K562 (cell line): ENCODE measurements around the gene LMAN2. TPM values are rescaled to one million over a fixed set of nuclear protein-coding genes. Genes with fewer than 3 reads are reported as not detected.

Experiments used
- CEBPB ChIP-seq: fragments of 450-650 bp; IDR thresholded peaks from 2 replicates; pipeline ENCODE4 v1.6.1; 2016; ENCODE audit warnings: missing genetic modification characterization, missing compliant biosample characterization
- DNMT1 ChIP-seq: fragments of 450-650 bp; IDR thresholded peaks from 2 replicates; pipeline ENCODE4 v1.6.1; 2016; ENCODE audit warnings: antibody characterized with exemption, mild to moderate bottlenecking
- ELF1 ChIP-seq: fragments of 200-800 bp; sonication (Bioruptor generic); IDR thresholded peaks from 2 replicates; pipeline ENCODE4 v1.6.1; 2016; ENCODE audit warnings: missing genetic modification characterization, missing compliant biosample characterization
- KDM4B ChIP-seq, 2 experiments: fragments of 450-650 bp in 1 of 2; sonication (generic) in 1 of 2; IDR thresholded peaks; 2 replicates each; pipeline ENCODE4 v1.6.1; 2016 to 2017; ENCODE audit warnings: borderline replicate concordance in 2 of 2, antibody characterized with exemption in 1 of 2, low read depth in 1 of 2, mild to moderate bottlenecking in 1 of 2
- KHSRP ChIP-seq: fragments of 450-650 bp; IDR thresholded peaks from 2 replicates; pipeline ENCODE4 v1.6.1; 2017
- U2AF2 ChIP-seq: fragments of 200-400 bp; formaldehyde crosslinking; optimal IDR thresholded peaks from 2 replicates; pipeline ENCODE3; 2017; ENCODE audit warnings: low read depth, mild to moderate bottlenecking, low read length
- YY1 ChIP-seq, 3 experiments: IDR thresholded peaks; 2 replicates each; pipeline ENCODE4 v1.6.1; 2011; ENCODE audit warnings: low read length in 2 of 3, mild to moderate bottlenecking in 2 of 3, moderate library complexity in 2 of 3, borderline replicate concordance in 1 of 3, control low read depth in 1 of 3, low read depth in 1 of 3; ENCODE audit not compliant: insufficient read depth in 3 of 3, insufficient replicate concordance in 2 of 3, control insufficient read depth in 1 of 3, insufficient read length in 1 of 3; ENCODE audit errors: extremely low read depth in 1 of 3
- polyA plus RNA-seq, 8 experiments: library from polyadenylated mRNA; depleted of rRNA in 4 of 8; stranded (reverse) in 5 of 8; unstranded in 3 of 8; fragments of >200 nt; fragmentation: Nextera tagmentation in 2 of 8; fragmentation: Illumina TruSeq in 1 of 8; extraction: Ambion mirVana in 2 of 8; extraction: Trizol in 1 of 8; gene quantifications; 2 replicates each; pipeline versions ENCODE4 v1.2.1 to v1.2.3, GENCODE V29; 2011 to 2014; ENCODE audit warnings: inconsistent platforms in 1 of 8, missing spikeins in 1 of 8
- total RNA-seq, 7 experiments: library from RNA; depleted of rRNA in 6 of 7; stranded (reverse); fragments of >200 nt in 6 of 7; fragmentation: Illumina TruSeq in 2 of 7; extraction: Trizol in 2 of 7; gene quantifications; 2 replicates each; pipeline versions ENCODE4 v1.2.1 to v1.2.3, GENCODE V29; 2011 to 2021; ENCODE audit warnings: low replicate concordance in 1 of 7
- TF ChIP-seq, protein P1 (sequence below): fragments of 450-650 bp; IDR thresholded peaks from 2 replicates; pipeline ENCODE4 v1.7.0; 2016; ENCODE audit warnings: borderline replicate concordance
- TF ChIP-seq, protein P2 (sequence below), 2 experiments: fragments of 450-650 bp; IDR thresholded peaks; 2 replicates each; pipeline ENCODE4 v1.6.1; 2016; ENCODE audit warnings: mild to moderate bottlenecking in 2 of 2, borderline replicate concordance in 1 of 2, low read depth in 1 of 2, moderate library complexity in 1 of 2
- TF ChIP-seq, protein P3 (sequence below): fragments of 450-650 bp; formaldehyde crosslinking; IDR thresholded peaks from 2 replicates; pipeline ENCODE4 v1.4.0; 2022; ENCODE audit warnings: missing genetic modification characterization
- TF ChIP-seq, protein P4 (sequence below): fragments of 200-800 bp; sonication (Bioruptor generic); IDR thresholded peaks from 2 replicates; pipeline ENCODE4 v1.6.1; 2017; ENCODE audit warnings: missing genetic modification characterization, missing compliant biosample characterization

LMAN2 gene
- total and polyA plus RNA-seq, 9 of the 15 experiments (the other 6 are each of a cell fraction or from before 2014, with no cell fraction given), result 2.7 to 254 (median 136) TPM

DNA sequence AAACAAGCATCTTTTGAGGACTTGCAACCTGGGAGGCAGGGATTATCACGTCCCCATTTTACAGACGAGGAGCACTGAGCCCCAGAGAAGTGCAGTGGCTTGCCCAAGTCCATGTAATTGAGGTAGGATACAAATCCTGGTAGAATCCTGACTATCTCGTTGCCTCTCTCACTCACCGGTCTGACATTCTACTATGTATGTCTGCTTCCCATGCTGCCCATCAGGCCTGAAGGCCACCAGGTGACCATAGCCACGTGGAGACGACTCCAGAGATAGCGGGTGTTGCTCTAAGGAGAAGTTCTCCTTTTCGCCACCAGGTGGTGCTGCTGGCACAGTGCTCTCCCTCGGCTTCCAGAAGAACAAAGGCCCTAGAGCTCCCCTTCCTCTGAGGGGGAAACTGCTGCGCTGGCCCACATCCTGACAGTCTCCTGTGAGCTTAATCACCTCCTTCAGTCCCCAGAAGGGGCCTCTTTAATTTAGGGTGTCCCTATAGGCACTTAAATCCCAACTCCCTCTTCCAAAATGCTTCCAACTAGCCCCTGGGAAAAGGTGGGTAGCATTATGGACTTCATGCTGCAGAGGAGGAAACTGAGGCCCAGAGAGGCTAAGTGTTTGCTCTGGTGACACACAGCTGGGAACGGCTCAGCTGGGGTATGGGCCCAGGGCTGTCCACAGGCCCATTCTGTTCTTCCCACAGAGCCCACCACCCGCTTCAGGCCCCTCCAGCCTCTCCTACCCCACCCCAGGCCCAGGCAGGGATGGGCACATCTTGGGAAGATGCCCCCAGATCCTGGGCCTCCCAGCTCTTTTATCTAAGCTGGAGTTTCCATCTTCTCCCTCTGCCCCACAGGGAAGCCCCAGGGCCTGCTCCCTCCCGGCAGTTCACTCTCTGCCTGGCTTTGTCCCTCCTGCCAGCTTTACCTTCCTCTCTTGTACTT, 39.2 kb upstream of the LMAN2 start (continued):
- TF ChIP-seq, protein P1, sequence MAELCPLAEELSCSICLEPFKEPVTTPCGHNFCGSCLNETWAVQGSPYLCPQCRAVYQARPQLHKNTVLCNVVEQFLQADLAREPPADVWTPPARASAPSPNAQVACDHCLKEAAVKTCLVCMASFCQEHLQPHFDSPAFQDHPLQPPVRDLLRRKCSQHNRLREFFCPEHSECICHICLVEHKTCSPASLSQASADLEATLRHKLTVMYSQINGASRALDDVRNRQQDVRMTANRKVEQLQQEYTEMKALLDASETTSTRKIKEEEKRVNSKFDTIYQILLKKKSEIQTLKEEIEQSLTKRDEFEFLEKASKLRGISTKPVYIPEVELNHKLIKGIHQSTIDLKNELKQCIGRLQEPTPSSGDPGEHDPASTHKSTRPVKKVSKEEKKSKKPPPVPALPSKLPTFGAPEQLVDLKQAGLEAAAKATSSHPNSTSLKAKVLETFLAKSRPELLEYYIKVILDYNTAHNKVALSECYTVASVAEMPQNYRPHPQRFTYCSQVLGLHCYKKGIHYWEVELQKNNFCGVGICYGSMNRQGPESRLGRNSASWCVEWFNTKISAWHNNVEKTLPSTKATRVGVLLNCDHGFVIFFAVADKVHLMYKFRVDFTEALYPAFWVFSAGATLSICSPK, result no peak
- TF ChIP-seq U2AF2 (no peak), KDM4B (IDR thresholded peaks at IDR 0.05; ENCODE audit: borderline replicate concordance in 2 of 2, low read depth in 1 of 2) (no peak), CEBPB (tag) (no peak), KHSRP (no peak), DNMT1 (no peak), ELF1 (tag) (no peak), YY1 (IDR thresholded peaks at IDR 0.05; ENCODE audit: borderline replicate concordance in 1 of 3, control insufficient read depth in 1 of 3, extremely low read depth in 1 of 3, insufficient read depth in 3 of 3, insufficient read length in 1 of 3, insufficient replicate concordance in 2 of 3, low read depth in 1 of 3, low read length in 2 of 3) (peak in 1 of 3 experiments; percentile 42)
- TF ChIP-seq, protein P2, sequence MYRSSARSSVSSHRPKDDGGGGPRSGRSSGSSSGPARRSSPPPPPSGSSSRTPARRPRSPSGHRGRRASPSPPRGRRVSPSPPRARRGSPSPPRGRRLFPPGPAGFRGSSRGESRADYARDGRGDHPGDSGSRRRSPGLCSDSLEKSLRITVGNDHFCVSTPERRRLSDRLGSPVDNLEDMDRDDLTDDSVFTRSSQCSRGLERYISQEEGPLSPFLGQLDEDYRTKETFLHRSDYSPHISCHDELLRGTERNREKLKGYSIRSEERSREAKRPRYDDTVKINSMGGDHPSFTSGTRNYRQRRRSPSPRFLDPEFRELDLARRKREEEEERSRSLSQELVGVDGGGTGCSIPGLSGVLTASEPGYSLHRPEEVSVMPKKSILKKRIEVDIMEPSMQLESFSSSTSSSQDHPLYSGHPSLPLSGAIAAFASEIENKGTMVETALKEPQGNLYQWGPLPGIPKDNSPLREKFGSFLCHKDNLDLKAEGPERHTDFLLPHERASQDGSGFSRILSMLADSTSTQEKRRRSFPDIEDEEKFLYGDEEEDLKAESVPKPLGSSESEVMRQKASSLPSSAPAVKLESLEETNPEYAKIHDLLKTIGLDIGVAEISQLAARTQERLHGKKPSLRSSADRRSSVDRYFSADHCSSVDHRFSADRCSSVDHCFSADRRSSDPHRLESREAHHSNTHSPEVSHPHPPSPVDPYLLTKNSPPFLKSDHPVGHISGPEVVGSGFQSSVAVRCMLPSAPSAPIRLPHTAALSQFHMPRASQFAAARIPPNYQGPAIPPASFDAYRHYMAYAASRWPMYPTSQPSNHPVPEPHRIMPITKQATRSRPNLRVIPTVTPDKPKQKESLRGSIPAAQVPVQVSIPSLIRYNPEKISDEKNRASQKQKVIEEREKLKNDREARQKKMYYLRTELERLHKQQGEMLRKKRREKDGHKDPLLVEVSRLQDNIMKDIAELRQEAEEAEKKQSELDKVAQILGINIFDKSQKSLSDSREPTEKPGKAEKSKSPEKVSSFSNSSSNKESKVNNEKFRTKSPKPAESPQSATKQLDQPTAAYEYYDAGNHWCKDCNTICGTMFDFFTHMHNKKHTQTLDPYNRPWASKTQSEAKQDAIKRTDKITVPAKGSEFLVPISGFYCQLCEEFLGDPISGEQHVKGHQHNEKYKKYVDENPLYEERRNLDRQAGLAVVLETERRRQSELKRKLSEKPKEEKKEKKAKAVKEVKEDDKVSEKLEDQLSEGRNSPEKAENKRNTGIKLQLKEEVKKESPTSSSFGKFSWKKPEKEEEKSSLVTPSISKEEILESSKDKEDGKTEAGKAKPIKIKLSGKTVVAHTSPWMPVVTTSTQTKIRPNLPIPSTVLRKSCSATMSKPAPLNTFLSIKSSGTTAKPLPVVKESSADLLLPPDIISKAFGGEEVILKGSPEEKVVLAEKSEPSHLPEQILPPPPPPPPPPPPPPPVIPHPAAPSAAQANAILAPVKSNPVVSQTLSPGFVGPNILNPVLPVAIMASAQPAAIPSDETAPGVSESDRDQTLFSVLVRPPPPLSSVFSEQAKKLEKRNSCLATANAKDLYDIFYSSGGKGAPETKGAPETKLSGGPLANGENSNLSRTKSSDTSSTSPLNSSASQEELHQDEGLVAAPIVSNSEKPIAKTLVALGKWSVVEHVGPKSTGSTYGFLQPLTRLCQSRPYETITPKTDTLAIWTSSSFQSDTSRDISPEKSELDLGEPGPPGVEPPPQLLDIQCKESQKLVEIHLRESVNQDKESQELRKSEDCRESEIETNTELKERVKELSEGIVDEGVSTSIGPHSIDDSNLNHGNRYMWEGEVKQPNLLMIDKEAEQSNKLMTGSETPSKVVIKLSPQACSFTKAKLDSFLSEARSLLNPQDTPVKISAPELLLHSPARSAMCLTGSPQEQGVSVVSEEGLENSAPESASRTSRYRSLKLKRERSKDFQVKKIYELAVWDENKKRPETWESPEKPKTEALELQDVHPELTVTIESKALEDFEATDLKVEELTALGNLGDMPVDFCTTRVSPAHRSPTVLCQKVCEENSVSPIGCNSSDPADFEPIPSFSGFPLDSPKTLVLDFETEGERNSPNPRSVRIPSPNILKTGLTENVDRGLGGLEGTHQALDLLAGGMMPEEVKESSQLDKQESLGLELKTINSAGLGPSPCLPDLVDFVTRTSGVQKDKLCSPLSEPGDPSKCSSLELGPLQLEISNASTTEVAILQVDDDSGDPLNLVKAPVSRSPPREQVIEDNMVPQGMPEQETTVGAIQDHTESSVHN (IDR thresholded peaks at IDR 0.05; ENCODE audit: borderline replicate concordance in 1 of 2, low read depth in 1 of 2), result no peak
- TF ChIP-seq, protein P3, sequence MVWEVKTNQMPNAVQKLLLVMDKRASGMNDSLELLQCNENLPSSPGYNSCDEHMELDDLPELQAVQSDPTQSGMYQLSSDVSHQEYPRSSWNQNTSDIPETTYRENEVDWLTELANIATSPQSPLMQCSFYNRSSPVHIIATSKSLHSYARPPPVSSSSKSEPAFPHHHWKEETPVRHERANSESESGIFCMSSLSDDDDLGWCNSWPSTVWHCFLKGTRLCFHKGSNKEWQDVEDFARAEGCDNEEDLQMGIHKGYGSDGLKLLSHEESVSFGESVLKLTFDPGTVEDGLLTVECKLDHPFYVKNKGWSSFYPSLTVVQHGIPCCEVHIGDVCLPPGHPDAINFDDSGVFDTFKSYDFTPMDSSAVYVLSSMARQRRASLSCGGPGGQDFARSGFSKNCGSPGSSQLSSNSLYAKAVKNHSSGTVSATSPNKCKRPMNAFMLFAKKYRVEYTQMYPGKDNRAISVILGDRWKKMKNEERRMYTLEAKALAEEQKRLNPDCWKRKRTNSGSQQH (CRISPR knock-in tag), result no peak
- TF ChIP-seq, protein P4, sequence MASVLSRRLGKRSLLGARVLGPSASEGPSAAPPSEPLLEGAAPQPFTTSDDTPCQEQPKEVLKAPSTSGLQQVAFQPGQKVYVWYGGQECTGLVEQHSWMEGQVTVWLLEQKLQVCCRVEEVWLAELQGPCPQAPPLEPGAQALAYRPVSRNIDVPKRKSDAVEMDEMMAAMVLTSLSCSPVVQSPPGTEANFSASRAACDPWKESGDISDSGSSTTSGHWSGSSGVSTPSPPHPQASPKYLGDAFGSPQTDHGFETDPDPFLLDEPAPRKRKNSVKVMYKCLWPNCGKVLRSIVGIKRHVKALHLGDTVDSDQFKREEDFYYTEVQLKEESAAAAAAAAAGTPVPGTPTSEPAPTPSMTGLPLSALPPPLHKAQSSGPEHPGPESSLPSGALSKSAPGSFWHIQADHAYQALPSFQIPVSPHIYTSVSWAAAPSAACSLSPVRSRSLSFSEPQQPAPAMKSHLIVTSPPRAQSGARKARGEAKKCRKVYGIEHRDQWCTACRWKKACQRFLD, result no peak
